ENCODE results near the gene TOMM22. TPM values are rescaled to one million over a fixed set of nuclear protein-coding genes. Genes with fewer than 3 reads are reported as not detected.

TOMM22 gene
- total RNA-seq, 1 experiment from 2014 or later, result 146 TPM

DNA sequence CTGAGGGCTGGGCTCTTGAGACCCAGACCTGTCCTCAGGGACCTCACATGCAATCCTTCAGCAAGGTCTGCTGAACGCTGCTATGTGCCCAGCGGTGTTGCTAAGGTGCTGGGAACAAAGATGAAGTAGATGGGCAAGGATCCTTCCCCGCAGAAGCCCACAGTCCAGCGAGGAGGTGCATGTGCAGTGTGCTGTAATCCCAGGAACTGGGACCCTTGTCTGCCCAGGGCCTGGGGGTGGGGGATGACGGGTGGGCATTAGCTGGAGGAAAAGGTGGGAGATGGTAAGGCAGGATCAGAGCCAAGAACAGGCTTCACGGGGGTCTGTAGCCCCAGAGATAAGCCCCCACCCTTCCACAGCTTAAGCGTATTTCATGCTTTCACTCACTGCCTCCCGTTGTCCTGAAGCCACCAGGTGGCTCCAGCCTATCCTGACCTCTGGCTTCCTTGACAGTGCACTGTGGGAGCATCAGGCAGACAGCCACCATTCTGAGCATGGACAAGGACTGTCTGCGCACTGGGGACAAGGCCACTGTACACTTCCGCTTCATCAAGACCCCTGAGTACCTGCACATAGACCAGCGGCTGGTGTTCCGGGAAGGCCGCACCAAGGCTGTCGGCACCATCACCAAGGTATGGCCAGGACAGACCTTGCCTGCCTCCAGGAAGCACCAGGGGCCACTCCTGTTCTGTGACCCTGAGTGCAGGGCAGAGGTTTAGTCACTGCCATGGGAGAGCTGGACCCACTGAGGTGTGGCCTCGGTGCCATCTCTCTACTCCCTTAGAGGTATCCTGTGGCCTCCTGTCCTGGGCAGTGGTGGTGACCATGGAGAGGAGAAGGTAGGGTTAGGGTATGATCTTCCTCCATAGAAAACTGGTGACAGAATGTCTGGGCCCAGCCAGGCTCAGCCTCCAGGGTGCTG lies 46.0 kb downstream of the TOMM22 start (continued):
- TF ChIP-seq, protein P1, sequence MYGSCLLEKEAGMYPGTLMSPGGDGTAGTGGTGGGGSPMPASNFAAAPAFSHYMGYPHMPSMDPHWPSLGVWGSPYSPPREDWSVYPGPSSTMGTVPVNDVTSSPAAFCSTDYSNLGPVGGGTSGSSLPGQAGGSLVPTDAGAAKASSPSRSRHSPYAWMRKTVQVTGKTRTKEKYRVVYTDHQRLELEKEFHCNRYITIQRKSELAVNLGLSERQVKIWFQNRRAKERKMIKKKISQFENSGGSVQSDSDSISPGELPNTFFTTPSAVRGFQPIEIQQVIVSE (CRISPR knock-in tag; IDR thresholded peaks at IDR 0.05; ENCODE audit: borderline replicate concordance), result no peak
- TF ChIP-seq TEAD1 (CRISPR knock-in tag; IDR thresholded peaks at IDR 0.05) (no peak), NFYB (CRISPR knock-in tag; conservative IDR thresholded peaks at IDR 0.05; ENCODE audit: low read depth) (no peak), GTF2I (CRISPR knock-in tag; conservative IDR thresholded peaks at IDR 0.05) (no peak)
- TF ChIP-seq, protein P2, sequence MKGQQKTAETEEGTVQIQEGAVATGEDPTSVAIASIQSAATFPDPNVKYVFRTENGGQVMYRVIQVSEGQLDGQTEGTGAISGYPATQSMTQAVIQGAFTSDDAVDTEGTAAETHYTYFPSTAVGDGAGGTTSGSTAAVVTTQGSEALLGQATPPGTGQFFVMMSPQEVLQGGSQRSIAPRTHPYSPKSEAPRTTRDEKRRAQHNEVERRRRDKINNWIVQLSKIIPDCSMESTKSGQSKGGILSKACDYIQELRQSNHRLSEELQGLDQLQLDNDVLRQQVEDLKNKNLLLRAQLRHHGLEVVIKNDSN (CRISPR knock-in tag; IDR thresholded peaks at IDR 0.05), result no peak
- TF ChIP-seq, protein P3, sequence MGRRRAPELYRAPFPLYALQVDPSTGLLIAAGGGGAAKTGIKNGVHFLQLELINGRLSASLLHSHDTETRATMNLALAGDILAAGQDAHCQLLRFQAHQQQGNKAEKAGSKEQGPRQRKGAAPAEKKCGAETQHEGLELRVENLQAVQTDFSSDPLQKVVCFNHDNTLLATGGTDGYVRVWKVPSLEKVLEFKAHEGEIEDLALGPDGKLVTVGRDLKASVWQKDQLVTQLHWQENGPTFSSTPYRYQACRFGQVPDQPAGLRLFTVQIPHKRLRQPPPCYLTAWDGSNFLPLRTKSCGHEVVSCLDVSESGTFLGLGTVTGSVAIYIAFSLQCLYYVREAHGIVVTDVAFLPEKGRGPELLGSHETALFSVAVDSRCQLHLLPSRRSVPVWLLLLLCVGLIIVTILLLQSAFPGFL (CRISPR knock-in tag; IDR thresholded peaks at IDR 0.05; ENCODE audit: borderline replicate concordance), result no peak
- TF ChIP-seq, protein P4, sequence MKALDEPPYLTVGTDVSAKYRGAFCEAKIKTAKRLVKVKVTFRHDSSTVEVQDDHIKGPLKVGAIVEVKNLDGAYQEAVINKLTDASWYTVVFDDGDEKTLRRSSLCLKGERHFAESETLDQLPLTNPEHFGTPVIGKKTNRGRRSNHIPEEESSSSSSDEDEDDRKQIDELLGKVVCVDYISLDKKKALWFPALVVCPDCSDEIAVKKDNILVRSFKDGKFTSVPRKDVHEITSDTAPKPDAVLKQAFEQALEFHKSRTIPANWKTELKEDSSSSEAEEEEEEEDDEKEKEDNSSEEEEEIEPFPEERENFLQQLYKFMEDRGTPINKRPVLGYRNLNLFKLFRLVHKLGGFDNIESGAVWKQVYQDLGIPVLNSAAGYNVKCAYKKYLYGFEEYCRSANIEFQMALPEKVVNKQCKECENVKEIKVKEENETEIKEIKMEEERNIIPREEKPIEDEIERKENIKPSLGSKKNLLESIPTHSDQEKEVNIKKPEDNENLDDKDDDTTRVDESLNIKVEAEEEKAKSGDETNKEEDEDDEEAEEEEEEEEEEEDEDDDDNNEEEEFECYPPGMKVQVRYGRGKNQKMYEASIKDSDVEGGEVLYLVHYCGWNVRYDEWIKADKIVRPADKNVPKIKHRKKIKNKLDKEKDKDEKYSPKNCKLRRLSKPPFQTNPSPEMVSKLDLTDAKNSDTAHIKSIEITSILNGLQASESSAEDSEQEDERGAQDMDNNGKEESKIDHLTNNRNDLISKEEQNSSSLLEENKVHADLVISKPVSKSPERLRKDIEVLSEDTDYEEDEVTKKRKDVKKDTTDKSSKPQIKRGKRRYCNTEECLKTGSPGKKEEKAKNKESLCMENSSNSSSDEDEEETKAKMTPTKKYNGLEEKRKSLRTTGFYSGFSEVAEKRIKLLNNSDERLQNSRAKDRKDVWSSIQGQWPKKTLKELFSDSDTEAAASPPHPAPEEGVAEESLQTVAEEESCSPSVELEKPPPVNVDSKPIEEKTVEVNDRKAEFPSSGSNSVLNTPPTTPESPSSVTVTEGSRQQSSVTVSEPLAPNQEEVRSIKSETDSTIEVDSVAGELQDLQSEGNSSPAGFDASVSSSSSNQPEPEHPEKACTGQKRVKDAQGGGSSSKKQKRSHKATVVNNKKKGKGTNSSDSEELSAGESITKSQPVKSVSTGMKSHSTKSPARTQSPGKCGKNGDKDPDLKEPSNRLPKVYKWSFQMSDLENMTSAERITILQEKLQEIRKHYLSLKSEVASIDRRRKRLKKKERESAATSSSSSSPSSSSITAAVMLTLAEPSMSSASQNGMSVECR (CRISPR knock-in tag; IDR thresholded peaks at IDR 0.05; ENCODE audit: borderline replicate concordance), result no peak

DNA sequence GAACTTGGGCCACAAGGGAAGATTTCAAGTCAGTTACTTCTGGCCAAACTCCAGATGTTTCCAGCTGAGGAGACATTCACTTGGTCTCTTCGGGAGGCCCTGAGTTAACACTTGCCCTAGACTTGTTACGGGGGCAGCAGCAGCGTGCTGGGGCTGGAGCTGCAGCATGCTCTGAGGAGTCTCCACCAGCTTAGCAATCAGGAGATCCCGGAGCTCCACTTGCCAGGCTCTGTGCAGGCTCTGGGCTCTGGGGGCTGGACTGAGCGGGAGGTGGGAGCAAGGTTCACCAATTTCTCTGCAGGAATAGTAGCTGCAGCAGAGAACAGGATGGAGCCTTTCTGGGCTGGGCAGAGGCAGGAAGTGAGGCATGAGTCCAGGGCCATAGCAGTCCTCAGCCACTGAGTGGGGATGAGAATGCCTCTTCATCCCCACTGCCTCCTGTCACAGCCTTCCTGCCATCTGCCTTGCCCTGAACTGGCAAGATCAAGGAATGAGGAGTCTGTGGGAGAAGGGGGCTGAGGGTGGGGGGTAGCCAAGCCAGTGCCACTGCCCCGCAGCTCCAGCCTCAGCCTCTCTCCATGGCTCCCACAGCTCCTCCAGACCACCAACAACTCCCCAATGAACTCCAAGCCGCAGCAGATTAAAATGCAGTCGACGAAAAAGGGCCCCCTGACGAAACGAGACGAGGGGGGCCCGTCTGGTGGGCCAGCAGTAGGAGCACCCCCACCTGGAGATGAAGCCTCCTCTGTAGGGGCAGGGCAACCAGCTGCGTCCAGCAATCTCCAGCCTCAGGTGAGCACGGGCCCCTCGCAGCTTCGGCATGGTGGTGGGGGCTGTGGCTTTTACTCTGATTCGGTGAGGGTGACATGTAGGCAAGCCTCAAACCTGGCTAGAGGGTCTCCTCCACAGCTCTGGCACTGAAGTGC lies 47.4 kb downstream of the TOMM22 start:
- DNase-seq (ENCODE audit: low spot score) (no peak), ATAC-seq (no peak)
- Mint-ChIP-seq H3K9me3 (no peaks in the 10 kb centered on the region), H3K4me3 (no peak overlapping the region), H3K4me1 (0 out of 2 replicates have a peak, but pooled peaks cover 3% of the 10 kb centered on the region), H3K36me3 (peaks cover 67% of the 10 kb centered on the region), H3K27ac (no peak overlapping the region), H3K27me3 (ENCODE audit: low read depth) (no peaks in the 10 kb centered on the region)
- ChIA-PET POLR2A (no interaction called here), CTCF (interaction anchor here (0.7 kb wide), 2 partner anchors 37 to 40 kb away, joined by 3 read pairs; no protein-coding TSS in a partner anchor)
- TF ChIP-seq GTF2I (CRISPR knock-in tag; conservative IDR thresholded peaks at IDR 0.05) (no peak), ZNF416 (CRISPR knock-in tag; IDR thresholded peaks at IDR 0.05) (no peak), EMX1 (CRISPR knock-in tag; IDR thresholded peaks at IDR 0.05) (no peak), NFE2L1 (CRISPR knock-in tag; IDR thresholded peaks at IDR 0.05) (no peak), TEAD4 (CRISPR knock-in tag; IDR thresholded peaks at IDR 0.05) (no peak)
- TF ChIP-seq, protein P5, sequence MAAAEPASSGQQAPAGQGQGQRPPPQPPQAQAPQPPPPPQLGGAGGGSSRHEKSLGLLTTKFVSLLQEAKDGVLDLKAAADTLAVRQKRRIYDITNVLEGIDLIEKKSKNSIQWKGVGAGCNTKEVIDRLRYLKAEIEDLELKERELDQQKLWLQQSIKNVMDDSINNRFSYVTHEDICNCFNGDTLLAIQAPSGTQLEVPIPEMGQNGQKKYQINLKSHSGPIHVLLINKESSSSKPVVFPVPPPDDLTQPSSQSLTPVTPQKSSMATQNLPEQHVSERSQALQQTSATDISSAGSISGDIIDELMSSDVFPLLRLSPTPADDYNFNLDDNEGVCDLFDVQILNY (CRISPR knock-in tag; IDR thresholded peaks at IDR 0.05), result no peak
- TF ChIP-seq, protein P6, sequence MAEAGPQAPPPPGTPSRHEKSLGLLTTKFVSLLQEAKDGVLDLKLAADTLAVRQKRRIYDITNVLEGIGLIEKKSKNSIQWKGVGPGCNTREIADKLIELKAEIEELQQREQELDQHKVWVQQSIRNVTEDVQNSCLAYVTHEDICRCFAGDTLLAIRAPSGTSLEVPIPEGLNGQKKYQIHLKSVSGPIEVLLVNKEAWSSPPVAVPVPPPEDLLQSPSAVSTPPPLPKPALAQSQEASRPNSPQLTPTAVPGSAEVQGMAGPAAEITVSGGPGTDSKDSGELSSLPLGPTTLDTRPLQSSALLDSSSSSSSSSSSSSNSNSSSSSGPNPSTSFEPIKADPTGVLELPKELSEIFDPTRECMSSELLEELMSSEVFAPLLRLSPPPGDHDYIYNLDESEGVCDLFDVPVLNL (CRISPR knock-in tag; IDR thresholded peaks at IDR 0.05; ENCODE audit: borderline replicate concordance, low read depth), result no peak
- TF ChIP-seq, protein P1 (CRISPR knock-in tag; IDR thresholded peaks at IDR 0.05; ENCODE audit: borderline replicate concordance), result no peak
- TF ChIP-seq, protein P7, sequence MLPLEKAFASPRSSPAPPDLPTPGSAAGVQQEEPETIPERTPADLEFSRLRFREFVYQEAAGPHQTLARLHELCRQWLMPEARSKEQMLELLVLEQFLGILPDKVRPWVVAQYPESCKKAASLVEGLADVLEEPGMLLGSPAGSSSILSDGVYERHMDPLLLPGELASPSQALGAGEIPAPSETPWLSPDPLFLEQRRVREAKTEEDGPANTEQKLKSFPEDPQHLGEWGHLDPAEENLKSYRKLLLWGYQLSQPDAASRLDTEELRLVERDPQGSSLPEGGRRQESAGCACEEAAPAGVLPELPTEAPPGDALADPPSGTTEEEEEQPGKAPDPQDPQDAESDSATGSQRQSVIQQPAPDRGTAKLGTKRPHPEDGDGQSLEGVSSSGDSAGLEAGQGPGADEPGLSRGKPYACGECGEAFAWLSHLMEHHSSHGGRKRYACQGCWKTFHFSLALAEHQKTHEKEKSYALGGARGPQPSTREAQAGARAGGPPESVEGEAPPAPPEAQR (CRISPR knock-in tag; IDR thresholded peaks at IDR 0.05), result no peak
- TF ChIP-seq, protein P8, sequence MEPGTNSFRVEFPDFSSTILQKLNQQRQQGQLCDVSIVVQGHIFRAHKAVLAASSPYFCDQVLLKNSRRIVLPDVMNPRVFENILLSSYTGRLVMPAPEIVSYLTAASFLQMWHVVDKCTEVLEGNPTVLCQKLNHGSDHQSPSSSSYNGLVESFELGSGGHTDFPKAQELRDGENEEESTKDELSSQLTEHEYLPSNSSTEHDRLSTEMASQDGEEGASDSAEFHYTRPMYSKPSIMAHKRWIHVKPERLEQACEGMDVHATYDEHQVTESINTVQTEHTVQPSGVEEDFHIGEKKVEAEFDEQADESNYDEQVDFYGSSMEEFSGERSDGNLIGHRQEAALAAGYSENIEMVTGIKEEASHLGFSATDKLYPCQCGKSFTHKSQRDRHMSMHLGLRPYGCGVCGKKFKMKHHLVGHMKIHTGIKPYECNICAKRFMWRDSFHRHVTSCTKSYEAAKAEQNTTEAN (CRISPR knock-in tag; IDR thresholded peaks at IDR 0.05), result no peak
- TF ChIP-seq, protein P9, sequence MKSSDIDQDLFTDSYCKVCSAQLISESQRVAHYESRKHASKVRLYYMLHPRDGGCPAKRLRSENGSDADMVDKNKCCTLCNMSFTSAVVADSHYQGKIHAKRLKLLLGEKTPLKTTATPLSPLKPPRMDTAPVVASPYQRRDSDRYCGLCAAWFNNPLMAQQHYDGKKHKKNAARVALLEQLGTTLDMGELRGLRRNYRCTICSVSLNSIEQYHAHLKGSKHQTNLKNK (CRISPR knock-in tag; IDR thresholded peaks at IDR 0.05), result no peak
- TF ChIP-seq, protein P10, sequence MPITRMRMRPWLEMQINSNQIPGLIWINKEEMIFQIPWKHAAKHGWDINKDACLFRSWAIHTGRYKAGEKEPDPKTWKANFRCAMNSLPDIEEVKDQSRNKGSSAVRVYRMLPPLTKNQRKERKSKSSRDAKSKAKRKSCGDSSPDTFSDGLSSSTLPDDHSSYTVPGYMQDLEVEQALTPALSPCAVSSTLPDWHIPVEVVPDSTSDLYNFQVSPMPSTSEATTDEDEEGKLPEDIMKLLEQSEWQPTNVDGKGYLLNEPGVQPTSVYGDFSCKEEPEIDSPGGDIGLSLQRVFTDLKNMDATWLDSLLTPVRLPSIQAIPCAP (CRISPR knock-in tag; IDR thresholded peaks at IDR 0.05), result no peak

Measured in WTC11 (cell line).